Left ventricle myocardium inferior (tissue), 1 donor: ENCODE results near the gene MYOCD. TPM values are rescaled to one million over a fixed set of nuclear protein-coding genes. Genes with fewer than 3 reads are reported as not detected.

Experiments
- DNase-seq: peaks from one replicate; pipeline ENCODE4 v3.0.0-alpha.2; 2020
- H3K27ac ChIP-seq: fragments of 200-600 bp; replicated peaks from 2 replicates; pipeline ENCODE4 v1.8.0; 2021
- H3K27me3 ChIP-seq: fragments of 200-600 bp; 2 replicates; pipeline ENCODE4 v1.8.0; 2021; ENCODE audit warnings: low read depth
- H3K36me3 ChIP-seq: fragments of 200-600 bp; 2 replicates; pipeline ENCODE4 v1.8.0; 2021
- H3K4me1 ChIP-seq: fragments of 200-600 bp; 2 replicates; pipeline ENCODE4 v1.8.0; 2021
- H3K4me3 ChIP-seq: fragments of 200-600 bp; 2 replicates; pipeline ENCODE4 v1.8.0; 2021; ENCODE audit warnings: mild to moderate bottlenecking, moderate library complexity
- H3K9me3 ChIP-seq: fragments of 200-600 bp; replicated peaks from 2 replicates; pipeline ENCODE4 v1.8.0; 2021
- CTCF ChIP-seq: fragments of 200-600 bp; IDR thresholded peaks from 2 replicates; pipeline ENCODE4 v1.8.0; 2021; ENCODE audit warnings: antibody characterized with exemption, mild to moderate bottlenecking, borderline replicate concordance
- intact Hi-C: fragments of 100-400 bp; cut with micrococcal nuclease; formaldehyde crosslinking; loops from one replicate; pipeline ENCODE4 v1.11.0; 2022
- total RNA-seq: library from RNA; stranded (reverse); fragmentation: NEBNext Ultra II Directional; extraction: Animal tissue kit (Norgen Biotek cat#: 25700); gene quantifications from one replicate; pipeline ENCODE4 v1.2.1, GENCODE V29; 2021
- donor health status: DM: no; HTN: yes; CAD: no; lungs with severe emphysema.

MYOCD gene
- total RNA-seq, 1 donor from 2014 or later, result 57.3 TPM

- Histone ChIP-seq H3K27ac (peak within 1 kb of the TSS; percentile 76), H3K36me3 (no peaks in the 10 kb centered on the region), H3K27me3 (peaks cover 12% of the 10 kb centered on the region), H3K4me3 (peak within 1 kb of the TSS; percentile 88), H3K4me1 (peaks cover 18% of the 10 kb centered on the region), H3K9me3 (no peaks in the 10 kb centered on the region)
- DNase-seq, result peak; percentile 73
- intact Hi-C loops, result no loop called here
- TF ChIP-seq CTCF, result peak; percentile 8
Measured at GRCh38 chr17:12789481-12790248, 124.0 kb downstream of the MYOCD start, which contains the start of gene ARHGAP44. ARHGAP44 (plus strand) TSS chr17:12789498; CDS start chr17:12789839, 341 bp downstream.

GRCh38 chr17:12790249-12791106 is 124.8 kb downstream of the MYOCD start:
- H3K27ac ChIP-seq, result no peak overlapping the region
- no peaks in the 10 kb centered on the region for H3K9me3 ChIP-seq
- no peaks in the 10 kb centered on the region for H3K36me3 ChIP-seq
- peak overlapping the region; percentile 88 for H3K4me3 ChIP-seq
- peaks cover 23% of the 10 kb centered on the region for H3K4me1 ChIP-seq
- H3K27me3 ChIP-seq, result peaks cover 12% of the 10 kb centered on the region
- no peak for TF ChIP-seq CTCF
- DNase-seq, result peak; percentile 15
- intact Hi-C loops, result no loop called here

GRCh38 chr17:12794919-12795532 is 129.3 kb downstream of the MYOCD start:
- peaks cover 16% of the 10 kb centered on the region for H3K9me3 ChIP-seq
- H3K27me3 ChIP-seq, result peaks cover 6% of the 10 kb centered on the region
- H3K4me1 ChIP-seq, result peaks cover 14% of the 10 kb centered on the region
- TF ChIP-seq CTCF, result no peak
- no peak for DNase-seq
- no peaks in the 10 kb centered on the region for H3K36me3 ChIP-seq
- peak overlapping the region; percentile 22 for H3K27ac ChIP-seq
- H3K4me3 ChIP-seq, result no peak overlapping the region
- intact Hi-C loops, result no loop called here

GRCh38 chr17:12800855-12801365 is 135.2 kb downstream of the MYOCD start:
- peaks cover 4% of the 10 kb centered on the region for H3K4me1 ChIP-seq
- no peak overlapping the region for H3K27ac ChIP-seq
- no peak for DNase-seq
- intact Hi-C loops, result no loop called here
- peaks cover 16% of the 10 kb centered on the region for H3K9me3 ChIP-seq
- H3K4me3 ChIP-seq, result no peak overlapping the region
- no peaks in the 10 kb centered on the region for H3K27me3 ChIP-seq
- no peak for TF ChIP-seq CTCF
- H3K36me3 ChIP-seq, result no peaks in the 10 kb centered on the region

GRCh38 chr17:12806630-12807029 is 140.9 kb downstream of the MYOCD start:
- no peak overlapping the region for H3K27ac ChIP-seq
- intact Hi-C loops, result no loop called here
- H3K4me3 ChIP-seq, result no peak overlapping the region
- TF ChIP-seq CTCF, result no peak
- H3K4me1 ChIP-seq, result peaks cover 4% of the 10 kb centered on the region
- no peaks in the 10 kb centered on the region for H3K27me3 ChIP-seq
- no peaks in the 10 kb centered on the region for H3K36me3 ChIP-seq
- H3K9me3 ChIP-seq, result peaks cover 14% of the 10 kb centered on the region
- DNase-seq, result no peak
